ENCODE data around the gene CCDC39.

CCDC39 gene

GRCh38 chr3:180679178-180680096 lies at the start of gene CCDC39:
TSS of gene CCDC39 (minus strand) at chr3:180679489. CDS start at chr3:180679380, 109 bp downstream.
- TF ChIP-seq, protein P1, sequence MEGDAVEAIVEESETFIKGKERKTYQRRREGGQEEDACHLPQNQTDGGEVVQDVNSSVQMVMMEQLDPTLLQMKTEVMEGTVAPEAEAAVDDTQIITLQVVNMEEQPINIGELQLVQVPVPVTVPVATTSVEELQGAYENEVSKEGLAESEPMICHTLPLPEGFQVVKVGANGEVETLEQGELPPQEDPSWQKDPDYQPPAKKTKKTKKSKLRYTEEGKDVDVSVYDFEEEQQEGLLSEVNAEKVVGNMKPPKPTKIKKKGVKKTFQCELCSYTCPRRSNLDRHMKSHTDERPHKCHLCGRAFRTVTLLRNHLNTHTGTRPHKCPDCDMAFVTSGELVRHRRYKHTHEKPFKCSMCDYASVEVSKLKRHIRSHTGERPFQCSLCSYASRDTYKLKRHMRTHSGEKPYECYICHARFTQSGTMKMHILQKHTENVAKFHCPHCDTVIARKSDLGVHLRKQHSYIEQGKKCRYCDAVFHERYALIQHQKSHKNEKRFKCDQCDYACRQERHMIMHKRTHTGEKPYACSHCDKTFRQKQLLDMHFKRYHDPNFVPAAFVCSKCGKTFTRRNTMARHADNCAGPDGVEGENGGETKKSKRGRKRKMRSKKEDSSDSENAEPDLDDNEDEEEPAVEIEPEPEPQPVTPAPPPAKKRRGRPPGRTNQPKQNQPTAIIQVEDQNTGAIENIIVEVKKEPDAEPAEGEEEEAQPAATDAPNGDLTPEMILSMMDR (IDR thresholded peaks at IDR 0.05; ENCODE audit: low read depth, low read length, missing control alignments) = no peak
- DNase-seq (ENCODE audit: extremely low read depth, low read depth) = peak; percentile 22
- H3K4me3 ChIP-seq (replicated peaks; ENCODE audit: low read depth, low read length) = peak within 1 kb of the TSS; percentile 57

GRCh38 chr3:180720012-180720411 lies 40.7 kb upstream of the CCDC39 start:
- no peak overlapping the region for H3K4me3 ChIP-seq (replicated peaks; ENCODE audit: low read depth, low read length)
- DNase-seq (ENCODE audit: extremely low read depth, low read depth) = no peak
- TF ChIP-seq, protein P1 (IDR thresholded peaks at IDR 0.05; ENCODE audit: low read depth, low read length, missing control alignments) = no peak

DNA sequence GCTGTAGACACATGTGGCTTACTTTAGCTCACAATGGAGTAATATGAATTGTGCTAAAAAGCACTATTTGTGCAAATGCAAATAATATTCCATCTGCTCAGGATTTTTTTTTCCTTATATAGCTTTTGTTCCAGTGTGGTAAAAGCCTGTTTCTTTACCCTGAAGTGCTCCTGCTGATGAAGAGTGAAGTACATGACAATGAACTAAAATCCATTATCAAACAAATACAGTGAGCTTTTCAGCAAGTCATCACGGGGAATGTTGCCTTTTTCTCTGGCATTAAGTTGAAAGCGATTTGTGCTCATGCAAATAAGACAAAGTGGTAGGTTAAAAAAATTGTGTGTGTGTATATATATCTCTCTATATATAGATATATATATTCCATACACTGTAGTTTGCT lies 28.6 kb upstream of the CCDC39 start:
- TF ChIP-seq, protein P1 (IDR thresholded peaks at IDR 0.05; ENCODE audit: low read depth, low read length, missing control alignments) = no peak
- DNase-seq (ENCODE audit: extremely low read depth, low read depth) = no peak
- no peak overlapping the region for H3K4me3 ChIP-seq (replicated peaks; ENCODE audit: low read depth, low read length)

- DNase-seq (ENCODE audit: extremely low read depth, low read depth) = no peak
- no peak overlapping the region for H3K4me3 ChIP-seq (replicated peaks; ENCODE audit: low read depth, low read length)
- TF ChIP-seq, protein P1 (IDR thresholded peaks at IDR 0.05; ENCODE audit: low read depth, low read length, missing control alignments) = no peak
Observed at GRCh38 chr3:180705619-180706018, 26.3 kb upstream of the CCDC39 start.

DNA sequence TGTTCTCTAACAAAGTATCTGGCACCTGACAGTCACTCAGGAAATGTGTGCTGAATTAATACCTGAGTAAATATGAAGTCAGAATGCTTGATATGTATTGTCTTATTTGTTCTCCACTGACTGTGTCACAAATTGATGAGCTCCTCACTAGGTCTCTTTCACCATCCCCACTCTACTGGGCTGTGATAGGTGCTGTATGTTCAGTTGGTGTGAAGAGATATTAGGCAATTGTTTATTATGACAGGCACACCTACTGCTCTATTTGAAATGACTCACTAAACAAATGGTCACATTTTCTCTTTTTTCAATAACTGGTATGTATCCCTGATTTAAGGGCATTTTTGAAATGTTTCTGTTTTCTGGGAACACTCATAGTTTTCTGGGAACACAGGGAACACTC lies 25.2 kb upstream of the CCDC39 start:
- TF ChIP-seq, protein P1 (IDR thresholded peaks at IDR 0.05; ENCODE audit: low read depth, low read length, missing control alignments) = no peak
- no peak overlapping the region for H3K4me3 ChIP-seq (replicated peaks; ENCODE audit: low read depth, low read length)
- DNase-seq (ENCODE audit: extremely low read depth, low read depth) = no peak

DNA sequence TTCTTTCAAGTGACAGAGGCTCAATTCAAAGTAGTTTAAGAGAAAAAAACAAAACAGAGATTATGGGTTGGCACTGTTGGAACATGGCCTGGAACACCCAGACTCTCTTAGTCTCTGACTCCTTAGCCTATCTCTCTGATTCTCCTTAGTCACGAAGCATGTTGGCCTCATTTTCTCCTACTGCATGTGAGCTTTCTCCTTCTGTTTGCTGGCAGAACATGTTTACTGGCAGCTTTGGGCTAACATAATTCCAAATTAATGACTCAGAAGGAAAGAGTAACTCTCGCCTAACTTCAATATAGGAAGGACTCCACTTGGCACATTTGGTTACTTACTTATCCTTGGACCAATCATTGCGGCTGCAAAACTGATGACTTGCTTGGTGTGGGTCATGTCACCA lies 21.7 kb upstream of the CCDC39 start:
- TF ChIP-seq, protein P1 (IDR thresholded peaks at IDR 0.05; ENCODE audit: low read depth, low read length, missing control alignments) = no peak
- DNase-seq (ENCODE audit: extremely low read depth, low read depth) = no peak
- H3K4me3 ChIP-seq (replicated peaks; ENCODE audit: low read depth, low read length) = no peak overlapping the region
